Measurements from ENCODE around the gene KRT7. TPM values are rescaled to one million over a fixed set of nuclear protein-coding genes. Genes with fewer than 3 reads are reported as not detected.
"Not testable (repeated sequence)": the region's sequence is repeated elsewhere in the genome, so short reads cannot be mapped to it uniquely, and the experiment has no call there.

The KRT7 gene
- total RNA-seq, 1 experiment from 2014 or later = 4.9 TPM

GRCh38 chr12:52229836-52230343 is 3.2 kb upstream of the KRT7 start:
- DNase-seq (ENCODE audit: low read depth) = no peak

DNA sequence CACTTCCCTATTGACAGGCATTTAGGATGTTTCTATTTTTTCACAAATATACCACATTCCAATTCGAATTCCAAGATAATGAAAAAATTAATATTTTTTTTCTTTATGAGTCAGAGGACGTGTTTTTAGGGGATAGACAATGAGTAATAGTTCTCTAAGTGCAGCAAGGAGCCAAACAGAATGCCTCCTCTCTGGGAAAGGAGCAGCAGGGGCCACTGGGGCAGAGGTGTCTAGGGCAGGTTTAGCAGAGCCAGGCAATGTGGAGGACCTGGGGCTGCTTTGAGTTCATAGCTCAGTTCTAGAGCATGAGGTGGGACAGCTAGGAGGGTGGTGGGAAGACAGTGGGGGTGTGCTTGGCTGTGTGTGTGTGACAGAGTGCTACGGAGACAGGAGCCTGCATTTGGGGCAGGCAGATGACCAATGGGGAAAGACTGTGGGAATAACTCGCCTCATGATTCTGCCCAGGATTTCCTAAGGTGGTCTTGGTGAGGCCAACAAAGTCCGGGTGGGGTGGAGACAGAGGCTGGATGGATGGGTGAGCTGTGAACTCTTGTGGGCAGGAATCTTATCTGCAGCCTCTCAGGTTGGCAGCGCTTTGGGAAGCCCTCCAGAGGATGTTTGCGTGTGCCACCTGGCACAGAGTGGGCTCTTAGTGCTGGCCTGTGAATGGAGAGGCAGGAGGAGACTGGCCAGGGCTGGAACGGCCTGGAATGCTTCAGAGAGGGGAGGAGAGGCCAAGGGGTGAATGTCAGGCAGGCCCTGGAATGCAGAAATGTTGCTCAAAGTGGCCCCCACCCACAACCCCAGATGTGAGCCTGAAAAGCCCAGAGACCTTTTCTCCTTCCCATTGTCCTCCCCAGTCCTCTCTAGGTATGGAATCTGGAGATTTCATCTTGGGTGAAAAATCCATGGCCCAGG is 2.4 kb upstream of the KRT7 start:
- DNase-seq (ENCODE audit: low read depth) = peak; percentile 90

- no peak for DNase-seq (ENCODE audit: low read depth)
Measured at GRCh38 chr12:52231305-52232202, 1.5 kb upstream of the KRT7 start.

- no peak for DNase-seq (ENCODE audit: low read depth)
Measured at GRCh38 chr12:52232203-52232673, 805 bp upstream of the KRT7 start.

DNA sequence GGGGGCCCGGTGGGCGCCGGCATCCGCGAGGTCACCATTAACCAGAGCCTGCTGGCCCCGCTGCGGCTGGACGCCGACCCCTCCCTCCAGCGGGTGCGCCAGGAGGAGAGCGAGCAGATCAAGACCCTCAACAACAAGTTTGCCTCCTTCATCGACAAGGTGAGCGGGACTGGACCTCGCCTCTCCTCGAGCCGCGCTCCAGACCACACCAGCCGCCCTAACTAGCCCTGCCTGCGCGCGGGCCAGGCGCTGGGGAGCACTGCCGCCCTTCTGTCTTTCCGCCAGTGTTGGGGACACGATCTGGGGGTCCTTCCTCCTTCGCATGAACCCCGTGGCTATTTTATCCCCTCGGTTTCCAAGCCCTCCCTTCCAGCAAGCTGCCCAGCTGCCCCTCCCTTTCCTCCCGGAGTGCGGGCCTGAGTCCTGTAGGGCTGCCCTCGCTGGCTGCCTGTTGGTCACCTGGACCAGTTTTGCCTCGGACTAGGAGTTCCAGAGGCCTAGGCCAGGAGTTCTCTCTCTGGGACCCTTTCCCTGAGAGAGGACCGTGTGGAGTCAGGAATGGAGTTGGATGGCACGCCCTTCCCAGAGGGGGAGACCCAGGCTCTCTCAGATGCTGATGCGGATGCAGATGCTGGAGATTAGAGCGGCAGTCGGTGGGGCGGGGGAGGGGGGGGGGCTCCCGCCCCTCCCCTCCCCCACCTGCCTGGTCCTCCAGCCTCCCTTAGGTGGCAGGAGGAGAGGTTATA is 592 bp downstream of the KRT7 start:
- no peak for DNase-seq (ENCODE audit: low read depth)

DNA sequence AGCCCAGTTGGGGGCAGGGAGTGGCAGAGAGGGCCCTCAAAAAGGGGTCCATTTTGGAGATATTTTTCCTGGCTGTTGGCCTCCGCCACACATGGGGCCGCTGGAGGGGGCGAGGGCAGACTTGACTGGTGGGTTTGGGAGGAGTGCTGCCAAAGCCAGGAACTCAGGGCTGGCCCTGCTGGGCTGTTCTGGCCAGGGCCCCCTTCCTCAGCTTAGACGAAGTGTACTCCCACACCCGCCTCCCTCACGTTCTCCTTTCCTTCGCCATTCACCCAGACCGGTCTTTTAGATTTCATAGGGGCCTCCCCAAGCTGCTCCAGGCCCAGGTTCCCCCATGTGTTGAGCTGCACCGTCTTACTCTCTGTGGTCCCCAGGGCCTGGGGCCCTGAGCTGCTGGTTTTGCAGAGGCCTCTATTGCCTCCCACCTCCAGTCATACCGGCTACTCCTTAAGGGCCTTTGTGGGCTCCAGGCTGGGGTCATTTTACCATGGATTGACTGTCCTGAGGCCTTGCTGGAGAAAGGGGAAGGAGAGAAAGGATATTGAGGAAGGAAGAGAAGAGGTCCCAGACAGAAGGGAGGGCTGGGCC is 1.3 kb downstream of the KRT7 start:
- DNase-seq (ENCODE audit: low read depth) = no peak

- DNase-seq (ENCODE audit: low read depth) = no peak
Measured at GRCh38 chr12:52235001-52235764, 2.1 kb downstream of the KRT7 start.

DNA sequence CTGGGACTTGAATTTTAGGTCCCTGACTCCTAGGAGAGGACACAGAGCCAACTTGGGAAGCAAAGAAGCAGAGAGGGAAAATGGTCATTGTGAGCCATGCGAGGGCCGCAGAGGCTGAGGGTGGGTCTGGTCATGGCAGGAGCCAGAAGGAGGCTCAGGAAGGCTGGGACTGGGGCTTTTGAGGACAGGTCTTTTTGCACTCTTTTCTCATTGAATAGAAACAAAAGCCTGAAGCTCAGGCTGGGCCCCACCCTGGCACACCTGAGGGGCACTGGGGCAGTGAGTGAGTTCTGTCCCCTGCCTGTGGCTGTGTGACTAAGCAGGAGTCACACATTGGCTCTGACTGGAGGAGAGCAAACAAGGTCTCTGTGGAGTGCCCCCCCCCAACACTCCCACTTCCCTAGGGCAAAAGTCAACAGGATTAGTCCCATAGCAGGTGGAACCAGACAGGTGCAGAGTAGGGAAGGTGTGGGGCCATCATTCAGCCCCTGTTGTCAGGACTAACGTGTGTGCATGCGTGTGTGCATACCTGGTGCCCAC is 2.8 kb downstream of the KRT7 start:
- no peak for DNase-seq (ENCODE audit: low read depth)

DNA sequence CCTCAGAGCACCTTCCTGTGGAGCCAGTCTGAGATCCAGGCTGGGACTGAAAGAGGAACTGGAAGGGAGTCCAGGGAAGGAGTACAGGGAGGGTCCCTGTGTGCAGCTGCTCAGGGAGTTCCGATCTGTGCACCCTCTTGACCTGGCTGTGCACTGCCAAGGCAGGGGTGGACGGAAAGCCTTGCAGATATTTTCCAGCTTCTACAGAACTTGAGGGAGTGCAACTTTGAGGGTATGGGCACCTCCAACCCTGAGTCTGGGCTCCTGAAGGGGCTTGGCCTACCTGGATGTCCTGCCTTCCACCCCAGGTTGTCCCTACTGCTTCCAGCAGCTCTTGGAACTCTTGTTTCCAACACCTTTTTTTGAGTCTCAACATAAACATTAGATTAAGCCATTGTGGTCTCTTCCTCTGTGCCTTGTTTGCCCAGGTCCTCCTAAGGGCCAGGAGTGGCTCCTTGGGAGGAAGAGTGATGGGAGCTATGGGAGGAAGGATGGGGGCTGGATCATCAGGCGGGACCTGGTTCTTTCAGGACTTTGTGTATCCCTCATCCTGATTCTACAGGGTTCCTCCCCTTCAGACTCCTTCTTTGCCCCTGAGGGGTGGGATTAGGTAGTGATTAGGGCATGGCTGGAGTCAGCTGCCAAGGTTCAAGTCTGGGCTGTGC is 3.5 kb downstream of the KRT7 start:
- no peak for DNase-seq (ENCODE audit: low read depth)

DNA sequence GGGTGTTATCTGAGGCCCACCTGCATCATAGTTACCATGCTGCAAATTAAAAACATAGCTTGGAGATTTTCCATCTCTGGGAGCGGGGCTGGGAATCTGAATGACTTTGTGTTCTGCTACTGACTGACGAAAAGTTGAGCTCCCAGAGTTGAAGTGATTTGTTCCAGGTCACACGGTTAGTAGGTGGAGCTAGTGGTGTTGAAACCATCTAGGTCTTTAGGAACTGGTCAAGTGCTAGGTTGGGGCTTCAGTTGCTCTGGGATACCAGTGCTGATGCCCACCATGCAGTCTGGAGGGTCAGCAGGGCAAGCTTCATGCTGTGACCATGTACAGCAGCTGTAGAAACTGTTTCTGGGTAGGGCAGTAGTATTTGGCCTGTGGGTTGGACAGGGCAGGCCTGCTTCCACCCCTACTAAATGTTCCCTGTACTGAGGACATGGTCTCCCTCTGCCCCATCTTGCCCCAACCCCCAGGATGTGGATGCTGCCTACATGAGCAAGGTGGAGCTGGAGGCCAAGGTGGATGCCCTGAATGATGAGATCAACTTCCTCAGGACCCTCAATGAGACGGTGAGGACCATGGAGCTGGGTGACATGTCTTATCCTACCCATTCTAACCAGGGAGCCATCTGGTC is 5.3 kb downstream of the KRT7 start:
- no peak for DNase-seq (ENCODE audit: low read depth)

DNA sequence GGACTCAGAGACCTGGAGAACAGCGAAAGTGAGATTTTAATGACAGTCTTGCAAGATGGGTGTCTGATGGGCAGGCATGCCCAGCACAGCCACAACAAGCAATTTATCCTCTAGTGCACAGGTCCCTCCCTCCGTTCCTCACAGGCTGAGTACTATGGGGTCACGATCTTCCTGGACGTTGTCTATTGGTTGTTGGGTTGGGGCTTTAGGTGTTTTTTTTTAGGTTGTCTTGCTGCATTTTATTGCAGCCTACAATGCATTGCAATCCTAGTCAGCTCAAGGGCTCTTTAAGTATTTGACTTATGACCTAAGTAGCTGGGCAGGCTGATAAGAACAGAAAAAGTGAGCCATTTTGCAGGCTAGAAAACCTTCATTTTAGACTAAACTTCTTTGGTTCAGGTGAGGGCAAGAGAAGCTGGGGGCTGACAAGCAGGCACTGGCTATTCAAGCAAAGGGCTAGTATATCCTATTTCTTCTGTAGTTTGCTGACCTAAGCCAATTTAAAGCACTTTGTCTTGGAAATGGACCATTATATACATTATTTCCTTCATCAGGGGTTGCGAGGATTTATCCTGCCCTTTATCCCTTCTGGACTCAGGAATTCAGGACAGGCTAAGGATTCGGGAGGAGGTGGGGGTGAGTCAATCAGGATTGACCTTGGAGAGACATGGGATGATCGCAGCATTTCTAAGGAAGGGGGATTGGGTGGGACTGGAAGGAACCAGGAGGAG is 6.0 kb downstream of the KRT7 start:
- no peak for DNase-seq (ENCODE audit: low read depth)

DNA sequence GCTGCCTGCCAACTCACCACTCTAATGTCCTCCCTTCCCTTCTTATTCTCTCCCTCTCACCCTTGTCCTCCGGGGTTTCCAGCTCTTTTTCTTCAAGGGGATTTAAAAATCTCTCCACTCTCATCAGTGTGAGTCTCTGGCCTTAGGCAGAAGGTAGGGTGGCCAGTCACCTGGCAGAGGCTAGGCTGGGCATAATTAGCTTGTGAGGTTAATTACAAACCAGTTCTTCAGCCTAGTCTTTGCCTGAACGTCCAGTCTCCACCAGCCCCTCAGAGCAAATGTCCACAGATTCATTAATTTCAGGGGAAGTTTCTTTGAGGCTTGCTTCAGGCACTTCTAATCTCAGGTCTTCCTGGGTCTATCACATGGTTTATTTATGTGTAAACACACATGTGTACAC is 6.7 kb downstream of the KRT7 start:
- no peak for DNase-seq (ENCODE audit: low read depth)

DNA sequence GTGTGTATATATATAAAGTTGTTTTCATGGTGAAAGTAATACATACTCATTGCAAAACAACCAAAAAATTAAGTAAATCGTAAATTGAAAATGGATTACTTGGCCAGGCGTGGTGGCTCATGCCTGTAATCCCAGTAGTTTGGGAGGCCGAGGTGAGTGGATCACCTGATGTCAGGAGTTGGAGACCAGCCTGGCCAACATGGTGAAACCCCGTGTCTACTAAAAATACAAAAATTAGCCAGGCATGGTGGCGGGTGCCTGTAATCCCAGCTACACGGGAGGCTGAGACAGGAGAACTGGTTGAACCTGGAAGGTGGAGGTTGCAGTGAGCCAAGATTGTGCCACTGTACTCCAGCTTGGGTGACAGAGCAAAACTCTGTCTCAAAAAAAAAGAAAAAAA is 7.2 kb downstream of the KRT7 start:
- DNase-seq (ENCODE audit: low read depth) = not testable (repeated sequence)

DNA sequence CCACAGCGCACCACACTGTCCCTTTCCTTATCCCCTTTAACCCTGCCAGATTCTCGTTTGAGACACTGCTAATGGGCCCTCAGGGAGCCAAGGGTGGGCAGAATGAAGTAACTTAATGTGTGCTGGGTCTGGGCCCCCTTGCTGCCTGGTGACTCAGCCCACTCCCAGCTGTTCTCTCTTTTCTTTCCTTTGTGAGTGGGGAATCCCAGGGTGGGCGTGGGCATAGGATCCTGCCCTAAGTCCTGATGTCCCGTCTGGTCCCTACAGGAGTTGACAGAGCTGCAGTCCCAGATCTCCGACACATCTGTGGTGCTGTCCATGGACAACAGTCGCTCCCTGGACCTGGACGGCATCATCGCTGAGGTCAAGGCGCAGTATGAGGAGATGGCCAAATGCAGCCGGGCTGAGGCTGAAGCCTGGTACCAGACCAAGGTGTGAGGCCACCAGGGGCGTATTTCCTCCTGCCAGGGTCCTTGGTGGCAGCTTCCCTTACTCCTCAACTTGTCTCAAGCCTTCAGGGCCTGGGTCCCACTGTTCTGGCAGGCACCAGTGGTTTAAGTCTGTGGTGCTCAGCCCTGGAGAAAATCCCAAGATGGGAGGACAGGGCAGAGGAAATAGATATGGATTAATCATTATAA is 8.3 kb downstream of the KRT7 start:
- DNase-seq (ENCODE audit: low read depth) = no peak

- no peak for DNase-seq (ENCODE audit: low read depth)
Measured at GRCh38 chr12:52242442-52243258, 9.6 kb downstream of the KRT7 start.

- peak; percentile 57 for DNase-seq (ENCODE audit: low read depth)
Measured at GRCh38 chr12:52243259-52243855, 10.3 kb downstream of the KRT7 start.
